ENCODE measurements around the gene GLCE. TPM values are rescaled to one million over a fixed set of nuclear protein-coding genes. Genes with fewer than 3 reads are reported as not detected.

Gene GLCE
- total and polyA plus RNA-seq, 9 of the 15 experiments (the other 6 are each of a cell fraction or from before 2014, with no cell fraction given), result 4.6 to 12.3 (median 10.6) TPM

DNA sequence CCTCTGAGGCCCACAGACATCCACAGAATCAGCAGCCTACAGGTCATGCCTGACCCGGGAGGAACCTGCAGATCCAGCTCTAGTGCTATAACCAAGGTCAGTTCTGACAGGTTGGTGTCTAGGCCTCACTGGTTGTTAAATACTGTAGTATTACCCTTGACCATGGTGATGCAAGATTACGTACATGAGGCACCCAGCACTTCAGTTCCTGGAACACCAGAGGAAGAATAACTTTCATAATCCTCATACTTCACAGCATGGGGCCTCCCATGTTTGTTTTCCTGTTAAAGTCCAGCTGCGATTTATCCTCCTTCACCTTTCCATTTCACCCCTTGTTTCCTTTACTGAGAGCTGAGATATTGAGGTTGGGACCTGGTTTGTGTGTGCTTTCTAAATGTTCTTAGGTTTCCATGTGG is 34.4 kb upstream of the GLCE start (continued):
- TF ChIP-seq, protein P1, sequence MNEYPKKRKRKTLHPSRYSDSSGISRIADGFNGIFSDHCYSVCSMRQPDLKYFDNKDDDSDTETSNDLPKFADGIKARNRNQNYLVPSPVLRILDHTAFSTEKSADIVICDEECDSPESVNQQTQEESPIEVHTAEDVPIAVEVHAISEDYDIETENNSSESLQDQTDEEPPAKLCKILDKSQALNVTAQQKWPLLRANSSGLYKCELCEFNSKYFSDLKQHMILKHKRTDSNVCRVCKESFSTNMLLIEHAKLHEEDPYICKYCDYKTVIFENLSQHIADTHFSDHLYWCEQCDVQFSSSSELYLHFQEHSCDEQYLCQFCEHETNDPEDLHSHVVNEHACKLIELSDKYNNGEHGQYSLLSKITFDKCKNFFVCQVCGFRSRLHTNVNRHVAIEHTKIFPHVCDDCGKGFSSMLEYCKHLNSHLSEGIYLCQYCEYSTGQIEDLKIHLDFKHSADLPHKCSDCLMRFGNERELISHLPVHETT (CRISPR knock-in tag; conservative IDR thresholded peaks at IDR 0.05 in 1 of 2, IDR thresholded peaks at IDR 0.05 in 1 of 2), result peak in 1 of 2 experiments; percentile 22; a peak in 1 of 4 replicates
- TF ChIP-seq GABPA (tag; conservative IDR thresholded peaks at IDR 0.05; ENCODE audit: low read depth), result peak; percentile 48; the same call in 1 of the 2 replicates
- peak; percentile 79 for TF ChIP-seq CEBPB (tag; IDR thresholded peaks at IDR 0.05)
- no peak for TF ChIP-seq PHF21A (IDR thresholded peaks at IDR 0.05; ENCODE audit: borderline replicate concordance, low read depth)
- TF ChIP-seq ZNF584 (CRISPR knock-in tag; IDR thresholded peaks at IDR 0.05; ENCODE audit: low read depth), result peak; percentile 58; the same call in 1 of the 2 replicates

DNA sequence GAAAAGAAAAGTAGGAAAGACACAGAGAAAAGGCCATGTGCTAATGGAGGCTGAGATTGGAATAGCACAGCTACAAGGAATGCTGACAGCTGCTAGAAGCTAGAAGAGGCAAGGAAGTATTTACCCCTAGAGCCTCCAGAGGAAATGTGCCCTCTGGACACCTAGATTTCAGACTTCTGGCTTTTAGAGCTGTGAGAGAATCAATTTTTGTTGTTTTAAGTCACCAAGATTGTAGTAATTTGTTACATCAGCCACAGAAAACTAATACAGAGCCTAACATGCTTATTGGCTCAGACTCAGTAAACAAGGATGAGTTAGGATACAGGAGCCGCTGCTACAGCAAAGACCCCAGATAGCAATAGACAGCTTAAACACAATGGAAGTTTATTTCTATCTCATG is 33.1 kb upstream of the GLCE start:
- ATAC-seq (no peak), FAIRE-seq (no peak), DNase-seq (ENCODE audit: extremely low read depth in 1 of 4, low spot score in 3 of 4) (no peak)
- Histone ChIP-seq H3K27ac (ENCODE audit: extremely low read depth, low read depth, low read length) (no peak overlapping the region), H4K20me1 (replicated peaks; ENCODE audit: control insufficient read depth, insufficient read depth, low read length) (no peaks in the 10 kb centered on the region), H3K9me1 (ENCODE audit: control insufficient read depth, insufficient read depth, low read length) (peaks cover 3% of the 10 kb centered on the region), H3K79me2 (ENCODE audit: control insufficient read depth, insufficient read depth, low read length) (no peaks in the 10 kb centered on the region), H3K4me3 (no peak overlapping the region), H3K27me3 (ENCODE audit: control insufficient read depth in 2 of 2, insufficient read depth in 2 of 2, low read length in 2 of 2) (peaks cover 0 to 4% of the 10 kb centered on the region in 2 experiments; a peak in 1 of 5 replicates), H3K9me3 (replicated peaks; ENCODE audit: control insufficient read depth, insufficient read depth, low read depth, low read length) (no peaks in the 10 kb centered on the region), H3K4me2 (ENCODE audit: insufficient read depth, low read length) (no peak overlapping the region), H3K9ac (ENCODE audit: insufficient read depth in 1 of 2, low read depth in 2 of 2, low read length in 2 of 2) (no peak overlapping the region), H3K36me3 (ENCODE audit: control insufficient read depth, insufficient read depth, low read length) (no peaks in the 10 kb centered on the region), H3K4me1 (replicated peaks in 1 of 2; ENCODE audit: control insufficient read depth in 2 of 2, insufficient read depth in 2 of 2, low read length in 2 of 2) (no peaks in the 10 kb centered on the region; a peak in 2 of 5 replicates), H2AFZ (ENCODE audit: low read depth, low read length) (no peak overlapping the region)
- in situ Hi-C loops (cut with MboI), result no loop called here
- TF ChIP-seq CBFA2T2 (conservative IDR thresholded peaks at IDR 0.05), result no peak
- TF ChIP-seq, protein P2, sequence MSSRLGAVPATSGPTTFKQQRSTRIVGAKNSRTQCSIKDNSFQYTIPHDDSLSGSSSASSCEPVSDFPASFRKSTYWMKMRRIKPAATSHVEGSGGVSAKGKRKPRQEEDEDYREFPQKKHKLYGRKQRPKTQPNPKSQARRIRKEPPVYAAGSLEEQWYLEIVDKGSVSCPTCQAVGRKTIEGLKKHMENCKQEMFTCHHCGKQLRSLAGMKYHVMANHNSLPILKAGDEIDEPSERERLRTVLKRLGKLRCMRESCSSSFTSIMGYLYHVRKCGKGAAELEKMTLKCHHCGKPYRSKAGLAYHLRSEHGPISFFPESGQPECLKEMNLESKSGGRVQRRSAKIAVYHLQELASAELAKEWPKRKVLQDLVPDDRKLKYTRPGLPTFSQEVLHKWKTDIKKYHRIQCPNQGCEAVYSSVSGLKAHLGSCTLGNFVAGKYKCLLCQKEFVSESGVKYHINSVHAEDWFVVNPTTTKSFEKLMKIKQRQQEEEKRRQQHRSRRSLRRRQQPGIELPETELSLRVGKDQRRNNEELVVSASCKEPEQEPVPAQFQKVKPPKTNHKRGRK (tag; IDR thresholded peaks at IDR 0.05), result 0 out of 2 replicates have a peak, but pooled peaks have one; percentile 11
- BruUV-seq (replicated peaks), result no TSS peak
- ChIA-PET POLR2A (interaction anchor here (0.6 kb wide), 1 partner anchor 965 kb away, joined by 4 read pairs; no protein-coding TSS in a partner anchor), CTCF (ENCODE audit: low intra/inter-chr PET ratio) (no interaction called here)
- intact Hi-C loops (cut with micrococcal nuclease), result no loop called here
- WGBS (ENCODE audit: insufficient coverage, low coverage, missing lambda C conversion rate), result 9% methylated on average over 1 of the region's 1 CpG
